Activated CD4-positive, alpha-beta memory T cell treated with anti-CD3 and anti-CD28 coated beads for 36 hours (primary cell): ENCODE measurements around the gene VPS36. TPM values are rescaled to one million over a fixed set of nuclear protein-coding genes. Genes with fewer than 3 reads are reported as not detected.

Experiments used
- CTCF ChIA-PET: fragments of 350-600 bp; sonication (Branson Sonifier 250); formaldehyde crosslinking; loops from one replicate; lab custom pipeline; 2021; ENCODE audit warnings: antibody characterized with exemption, inconsistent platforms; lab: Charles Lee
- POLR2A ChIA-PET: fragments of 350-600 bp; sonication (Branson Sonifier 250); formaldehyde crosslinking; loops from one replicate; lab custom pipeline; 2021; ENCODE audit warnings: antibody characterized with exemption; lab: Charles Lee
- DNase-seq: peaks from one replicate; pipeline ENCODE4 v3.0.0-alpha.2; 2020
- H3K27ac Mint-ChIP-seq: one replicate; pipeline ENCODE4 v1.8.0; 2021; ENCODE audit warnings: mixed read lengths
- H3K27me3 Mint-ChIP-seq: one replicate; pipeline ENCODE4 v1.8.0; 2021; ENCODE audit warnings: mixed read lengths
- H3K36me3 Mint-ChIP-seq: one replicate; pipeline ENCODE4 v1.8.0; 2021; ENCODE audit warnings: mixed read lengths
- H3K4me1 Mint-ChIP-seq: one replicate; pipeline ENCODE4 v1.8.0; 2021; ENCODE audit warnings: low read depth, mixed read lengths
- H3K4me3 Mint-ChIP-seq: one replicate; pipeline ENCODE4 v1.8.0; 2021; ENCODE audit warnings: mild to moderate bottlenecking, mixed read lengths
- H3K9me3 Mint-ChIP-seq: one replicate; pipeline ENCODE4 v1.8.0; 2021; ENCODE audit warnings: mixed read lengths
- intact Hi-C: fragments of 100-400 bp; cut with micrococcal nuclease; formaldehyde crosslinking; loops from one replicate; pipeline ENCODE4 v1.15.1; 2023
- total RNA-seq, 2 experiments: library from RNA; stranded (reverse); gene quantifications; one replicate each; pipeline ENCODE4 v1.2.3, GENCODE V29; 2021

The VPS36 gene
- total RNA-seq, 2 experiments from 2014 or later: 24.7 to 26.6 TPM

DNA sequence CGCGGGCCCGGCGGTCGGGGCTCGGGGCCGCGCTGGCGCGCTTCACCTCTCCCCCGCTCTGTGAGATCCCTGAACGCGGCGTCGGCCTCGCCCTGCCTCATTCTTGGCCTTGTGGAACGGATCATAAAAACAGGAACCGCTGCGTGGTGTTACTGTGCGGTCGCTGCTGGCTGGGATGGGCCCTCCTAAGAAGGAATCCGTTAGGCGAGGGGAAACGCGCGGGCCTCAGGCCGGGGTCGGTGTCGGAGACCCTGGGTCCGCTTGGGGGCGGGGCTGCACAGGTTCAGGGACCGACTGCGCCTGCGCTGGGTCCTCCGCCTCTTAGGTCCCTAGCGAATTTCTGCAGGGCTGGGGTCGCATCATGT is 5.2 kb upstream of the VPS36 start:
- peaks cover 1% of the 10 kb centered on the region for H3K27me3 Mint-ChIP-seq
- H3K27ac Mint-ChIP-seq: peak overlapping the region; percentile 97
- intact Hi-C loops: loop anchor here (1.0 to 10.0 kb wide), 10 partner anchors 106 to 1003 kb away; partner anchors contain the start of genes ALG11, INTS6, NEK3 and SUGT1
- DNase-seq: peak; percentile 84
- peaks cover 34% of the 10 kb centered on the region for H3K36me3 Mint-ChIP-seq
- CTCF ChIA-PET: interaction anchor here (1.0 kb wide), 1 partner anchor 8 kb away, joined by 4 read pairs; no protein-coding TSS in a partner anchor
- H3K4me1 Mint-ChIP-seq: peaks cover 36% of the 10 kb centered on the region
- no peaks in the 10 kb centered on the region for H3K9me3 Mint-ChIP-seq
- POLR2A ChIA-PET: no interaction called here
- H3K4me3 Mint-ChIP-seq: peak overlapping the region; percentile 95

DNA sequence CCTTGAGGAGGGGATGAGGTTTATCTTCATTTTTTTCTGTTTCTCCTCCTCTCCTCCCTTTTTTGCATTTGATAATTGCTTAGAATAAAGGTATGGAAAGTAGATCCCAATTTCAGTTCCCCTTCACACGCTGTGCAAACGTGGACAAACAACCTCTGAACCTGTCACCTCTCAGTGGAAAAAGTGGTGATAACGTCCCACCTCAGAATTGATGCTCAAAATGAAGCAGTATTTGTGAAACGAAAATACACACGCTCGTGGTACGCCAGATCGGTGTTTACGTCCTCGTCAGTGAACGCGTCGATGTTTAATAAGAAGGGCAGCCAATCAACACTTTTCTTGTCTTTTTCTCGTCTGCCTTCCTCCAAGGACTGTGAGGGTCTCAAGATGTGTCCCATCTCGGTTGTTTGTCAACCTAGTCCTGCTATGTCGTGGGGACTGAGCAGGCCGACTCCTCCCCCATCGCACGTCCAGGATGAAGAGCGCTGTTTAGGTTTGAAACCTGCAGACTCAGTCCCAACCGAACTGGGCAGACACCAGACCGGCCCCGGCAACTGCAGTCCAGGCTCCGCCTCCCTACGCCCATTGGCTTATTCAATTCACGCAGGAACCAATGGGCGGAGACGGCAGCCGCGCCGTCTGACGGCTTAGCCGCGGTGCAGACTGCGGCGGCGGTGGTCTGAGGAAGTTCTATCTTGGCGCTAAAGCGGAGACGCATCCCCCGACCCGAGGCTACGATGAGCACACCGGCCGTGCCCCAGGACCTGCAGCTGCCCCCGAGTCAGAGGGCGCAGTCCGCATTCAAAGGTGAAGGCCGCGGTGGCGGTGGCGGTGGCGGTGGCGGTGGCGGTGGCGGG is 4.6 kb upstream of the VPS36 start, which contains the start of gene CKAP2:
CKAP2 (plus strand) TSS at position 659 of the 857 bp plus-strand sequence; CDS start at position 738, 79 bp downstream.
- H3K27me3 Mint-ChIP-seq: peaks cover 1% of the 10 kb centered on the region
- no peaks in the 10 kb centered on the region for H3K9me3 Mint-ChIP-seq
- DNase-seq: peak; percentile 96
- intact Hi-C loops: loop anchor here (1.0 to 10.0 kb wide), 12 partner anchors 53 to 1002 kb away; partner anchors contain the start of genes ALG11, DHRS12, INTS6 and NEK3
- peaks cover 32% of the 10 kb centered on the region for H3K36me3 Mint-ChIP-seq
- peaks cover 35% of the 10 kb centered on the region for H3K4me1 Mint-ChIP-seq
- ChIA-PET POLR2A (no interaction called here), CTCF (no interaction called here)
- peak within 1 kb of the TSS; percentile 95 for H3K4me3 Mint-ChIP-seq
- H3K27ac Mint-ChIP-seq: peak within 1 kb of the TSS; percentile 97

DNA sequence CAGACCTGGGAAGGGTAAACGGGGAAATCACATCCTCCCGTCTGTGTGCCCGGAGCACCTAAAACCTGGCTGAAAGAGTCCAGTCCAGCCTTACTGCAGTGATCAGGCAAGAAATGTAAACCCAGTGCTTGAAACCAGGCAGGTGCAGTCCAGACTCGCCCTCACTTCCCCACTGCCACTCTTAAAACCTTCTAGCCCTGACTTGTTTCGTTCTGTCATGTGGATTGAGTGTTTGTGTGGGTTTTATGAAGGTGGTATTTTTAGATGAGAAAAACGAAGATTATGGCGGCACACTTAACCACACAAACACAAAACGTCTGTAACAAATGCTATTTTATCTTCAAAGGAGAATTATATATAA is 4.0 kb upstream of the VPS36 start:
- Mint-ChIP-seq H3K4me1 (peaks cover 37% of the 10 kb centered on the region), H3K9me3 (no peaks in the 10 kb centered on the region), H3K27ac (peak overlapping the region; percentile 97), H3K36me3 (peaks cover 28% of the 10 kb centered on the region), H3K4me3 (peak overlapping the region; percentile 95), H3K27me3 (peaks cover 1% of the 10 kb centered on the region)
- POLR2A ChIA-PET: no interaction called here
- peak; percentile 32 for DNase-seq
- intact Hi-C loops: loop anchor here (2.0 to 10.0 kb wide), 6 partner anchors 52 to 1002 kb away; partner anchors contain the start of genes DHRS12, INTS6, NEK3 and WDFY2
- CTCF ChIA-PET: no interaction called here

DNA sequence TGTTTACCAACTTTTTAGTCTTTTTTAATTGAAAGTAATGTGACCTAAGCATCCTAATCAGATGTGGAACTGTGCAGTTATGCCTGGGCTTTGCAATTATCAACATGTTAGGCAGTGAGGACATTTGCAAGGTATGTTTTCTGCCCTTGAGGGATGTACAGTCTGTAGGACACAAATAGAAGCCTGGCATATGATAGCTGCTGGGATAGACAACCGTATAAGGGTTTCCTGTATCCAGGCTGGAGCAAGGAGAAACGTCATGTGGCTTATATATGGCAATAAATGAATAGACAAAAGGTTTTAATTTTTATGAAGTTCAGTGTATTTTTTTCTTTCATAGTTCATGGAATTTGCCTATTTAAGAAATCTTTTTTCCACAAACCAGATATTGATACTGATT is 2.0 kb upstream of the VPS36 start:
- intact Hi-C loops: loop anchor here (5.0 to 10.0 kb wide), 4 partner anchors 50 to 868 kb away; partner anchors contain the start of genes DHRS12, NEK3 and WDFY2
- ChIA-PET CTCF (no interaction called here), POLR2A (interaction anchor here (0.7 kb wide), 1 partner anchor 165 kb away, joined by 3 read pairs; no protein-coding TSS in a partner anchor)
- H3K36me3 Mint-ChIP-seq: peaks cover 18% of the 10 kb centered on the region
- peaks cover 45% of the 10 kb centered on the region for H3K4me1 Mint-ChIP-seq
- H3K27ac Mint-ChIP-seq: no peak overlapping the region
- no peaks in the 10 kb centered on the region for H3K9me3 Mint-ChIP-seq
- no peak for DNase-seq
- H3K4me3 Mint-ChIP-seq: no peak overlapping the region
- H3K27me3 Mint-ChIP-seq: peaks cover 1% of the 10 kb centered on the region

DNA sequence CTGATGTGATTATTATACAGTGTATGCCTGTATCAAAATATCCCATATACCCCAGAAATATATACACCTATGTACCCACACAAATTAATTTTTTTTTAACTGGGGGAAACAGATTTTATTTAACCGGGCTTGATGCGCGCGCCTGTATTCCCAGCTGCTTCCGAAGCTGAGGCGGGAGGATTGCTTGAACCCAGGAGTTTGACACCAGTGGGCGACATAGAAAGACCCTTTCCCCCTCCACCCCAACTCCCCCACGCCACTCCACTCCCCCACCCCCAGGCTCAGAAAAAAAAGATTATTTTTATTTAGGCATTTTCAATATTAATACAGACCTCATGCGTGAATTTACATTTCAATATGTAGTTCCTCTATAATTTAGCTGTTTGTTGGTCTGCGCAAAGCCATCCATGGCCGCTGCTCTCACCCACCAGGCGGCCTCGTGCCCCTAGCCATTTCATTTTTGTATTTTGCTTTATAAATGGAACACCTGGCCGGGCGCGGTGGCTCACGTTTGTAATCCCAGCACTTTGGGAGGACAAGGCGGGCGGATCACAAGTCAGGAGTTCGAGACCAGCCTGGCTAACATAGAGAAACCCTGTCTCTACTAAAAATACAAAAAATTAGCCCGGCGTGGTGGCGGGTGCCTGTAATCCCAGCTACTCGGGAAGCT is 836 bp upstream of the VPS36 start:
- ChIA-PET POLR2A (interaction anchor here (0.6 to 1.3 kb wide), 3 partner anchors 8 to 201 kb away, joined by 3 read pairs; partner anchors contain the start of gene SUGT1), CTCF (interaction anchor here (0.6 to 3.4 kb wide), 33 partner anchors 8 to 631 kb away, joined by 3 to 32 read pairs (median 4); partner anchors contain the start of genes NEK5 and SUGT1)
- Mint-ChIP-seq H3K27me3 (peaks cover 1% of the 10 kb centered on the region), H3K4me3 (peak overlapping the region; percentile 96), H3K9me3 (no peaks in the 10 kb centered on the region), H3K36me3 (peaks cover 6% of the 10 kb centered on the region), H3K4me1 (peaks cover 43% of the 10 kb centered on the region), H3K27ac (peak overlapping the region; percentile 70)
- intact Hi-C loops: loop anchor here (2.0 to 10.0 kb wide), 5 partner anchors 49 to 866 kb away; partner anchors contain the start of genes DHRS12, NEK3, NEK5 and WDFY2
- no peak for DNase-seq

DNA sequence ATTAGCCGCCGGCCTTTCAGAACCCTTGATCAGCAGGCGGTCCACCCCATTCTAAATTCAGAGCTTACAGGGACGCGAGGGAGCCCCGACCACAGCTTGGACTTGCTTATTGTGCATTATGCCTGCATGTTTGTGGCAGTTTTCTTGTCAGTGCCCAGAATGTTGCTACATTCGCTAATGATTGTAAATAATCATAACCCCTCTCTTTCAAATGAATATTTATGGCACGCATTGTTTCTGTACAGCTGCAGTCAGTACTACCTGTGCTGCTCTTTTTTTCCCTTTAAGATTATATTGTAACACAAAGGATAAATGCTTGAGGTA is 321 bp upstream of the VPS36 start:
- intact Hi-C loops: loop anchor here (1.0 to 10.0 kb wide), 9 partner anchors 48 to 866 kb away; partner anchors contain the start of genes ALG11, DHRS12, NEK3 and NEK5
- Mint-ChIP-seq H3K4me3 (peak overlapping the region; percentile 96), H3K4me1 (peaks cover 39% of the 10 kb centered on the region), H3K27ac (peak overlapping the region; percentile 70), H3K36me3 (peaks cover 4% of the 10 kb centered on the region), H3K27me3 (peaks cover 1% of the 10 kb centered on the region), H3K9me3 (no peaks in the 10 kb centered on the region)
- no peak for DNase-seq
- CTCF ChIA-PET: interaction anchor here (0.6 to 3.4 kb wide), 33 partner anchors 9 to 631 kb away, joined by 3 to 32 read pairs (median 4); partner anchors contain the start of genes NEK5 and SUGT1
- POLR2A ChIA-PET: interaction anchor here (0.6 to 1.3 kb wide), 3 partner anchors 8 to 202 kb away, joined by 3 read pairs; partner anchors contain the start of gene SUGT1

DNA sequence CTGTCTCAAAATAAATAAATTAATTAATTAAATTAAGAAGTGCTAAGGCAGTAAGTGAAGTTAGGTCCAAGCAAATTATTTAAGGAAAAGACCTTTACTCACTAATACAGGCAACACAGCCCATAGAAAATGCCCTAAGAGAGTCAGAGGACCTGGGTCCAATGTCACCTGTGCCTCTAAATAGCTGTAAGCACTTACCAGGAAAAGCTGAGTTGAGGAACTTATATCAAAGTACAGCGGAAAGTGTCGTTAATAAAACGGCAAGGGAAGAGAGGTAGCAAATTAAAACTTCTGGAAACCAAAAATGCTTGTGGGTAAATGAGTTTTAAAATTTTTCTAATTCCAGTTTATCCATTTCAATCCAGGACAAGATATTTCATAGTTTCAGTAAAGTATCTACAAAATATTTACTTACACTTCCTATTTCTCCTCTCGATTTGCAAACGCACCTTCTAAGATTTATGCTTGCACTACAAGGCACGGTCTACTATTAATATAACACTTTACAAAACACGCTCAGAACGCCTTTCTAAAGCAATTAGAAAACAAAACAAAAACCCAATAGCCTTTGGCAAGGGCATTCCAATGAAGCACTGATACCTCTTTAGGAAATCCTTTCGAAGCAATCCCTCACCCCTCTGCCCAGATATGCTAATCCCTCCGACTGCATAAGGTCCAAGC is 963 bp downstream of the VPS36 start:
- peaks cover 36% of the 10 kb centered on the region for H3K4me1 Mint-ChIP-seq
- no peaks in the 10 kb centered on the region for H3K27me3 Mint-ChIP-seq
- intact Hi-C loops: loop anchor here (1.0 to 10.0 kb wide), 9 partner anchors 47 to 865 kb away; partner anchors contain the start of genes ALG11, DHRS12, NEK3 and NEK5
- ChIA-PET POLR2A (interaction anchor here (0.9 kb wide), 1 partner anchor 44 kb away, joined by 3 read pairs; no protein-coding TSS in a partner anchor), CTCF (interaction anchor here (0.7 to 3.4 kb wide), 14 partner anchors 10 to 587 kb away, joined by 3 to 32 read pairs (median 8); partner anchors contain the start of genes CCDC70, SUGT1 and THSD1)
- peaks cover 3% of the 10 kb centered on the region for H3K36me3 Mint-ChIP-seq
- no peak for DNase-seq
- H3K9me3 Mint-ChIP-seq: no peaks in the 10 kb centered on the region
- peak overlapping the region; percentile 88 for H3K27ac Mint-ChIP-seq
- H3K4me3 Mint-ChIP-seq: peak overlapping the region; percentile 96

DNA sequence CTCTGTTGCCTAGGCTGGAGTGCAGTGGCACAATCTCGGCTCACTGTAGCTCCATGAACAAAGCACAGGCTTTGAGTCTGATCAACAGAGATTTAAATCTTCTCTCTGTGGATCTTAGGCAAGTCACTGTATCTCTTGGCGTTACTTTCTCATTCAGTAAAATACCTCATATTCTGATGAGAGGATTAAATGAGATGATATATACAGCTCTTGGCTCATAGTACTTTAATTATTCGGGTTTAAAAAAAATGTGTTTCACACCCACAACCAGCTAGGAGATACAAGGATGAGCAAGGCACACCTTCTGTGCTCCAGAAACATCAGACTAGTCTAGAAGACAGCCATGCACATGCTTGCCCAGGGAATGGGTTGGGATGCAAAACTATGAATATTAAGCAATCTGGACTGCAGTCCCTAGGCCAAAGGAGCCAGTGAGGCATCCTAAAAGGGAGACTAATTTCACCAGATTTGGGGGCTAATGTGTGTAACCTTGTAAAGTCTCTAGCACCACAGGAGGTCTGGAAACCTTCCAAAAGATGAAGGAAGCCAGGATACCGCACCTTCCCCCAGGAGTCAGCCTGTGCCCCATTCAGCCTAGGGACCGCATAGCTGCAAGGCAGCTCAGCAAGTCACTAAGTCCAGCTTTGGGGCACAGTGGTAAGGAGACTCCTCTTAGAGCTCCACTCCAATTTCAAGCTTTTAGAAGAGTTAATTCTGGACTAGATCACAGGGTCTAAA is 2.5 kb downstream of the VPS36 start:
- intact Hi-C loops: loop anchor here (1.0 kb wide), 1 partner anchor 37 kb away; no protein-coding TSS in a partner anchor
- ChIA-PET CTCF (interaction anchor here (0.7 to 1.1 kb wide), 3 partner anchors 8 to 503 kb away, joined by 3 to 4 read pairs (median 3); partner anchors contain the start of gene SUGT1), POLR2A (no interaction called here)
- H3K36me3 Mint-ChIP-seq: peaks cover 2% of the 10 kb centered on the region
- no peak overlapping the region for H3K27ac Mint-ChIP-seq
- H3K9me3 Mint-ChIP-seq: no peaks in the 10 kb centered on the region
- no peaks in the 10 kb centered on the region for H3K27me3 Mint-ChIP-seq
- peaks cover 24% of the 10 kb centered on the region for H3K4me1 Mint-ChIP-seq
- no peak for DNase-seq
- H3K4me3 Mint-ChIP-seq: no peak overlapping the region

DNA sequence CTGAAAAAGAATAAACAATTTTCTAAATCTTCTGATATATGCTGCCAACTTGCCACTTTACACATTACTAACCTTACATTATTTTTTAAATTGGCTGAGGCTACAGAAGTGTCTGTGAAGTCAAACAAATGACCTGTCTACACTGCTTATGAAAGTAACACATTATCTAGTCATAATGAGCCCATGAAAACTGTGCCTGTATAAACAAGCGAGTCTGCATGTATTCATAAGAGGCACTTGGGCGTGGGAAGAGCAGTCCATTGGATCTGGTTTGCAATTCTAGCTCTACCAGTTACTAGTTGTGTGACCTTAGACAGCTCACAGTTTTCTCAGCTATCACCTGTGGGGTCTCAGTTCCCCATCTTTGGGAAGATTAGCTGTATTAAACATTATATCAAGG is 3.1 kb downstream of the VPS36 start:
- DNase-seq: peak; percentile 43
- Mint-ChIP-seq H3K9me3 (no peaks in the 10 kb centered on the region), H3K4me1 (peaks cover 24% of the 10 kb centered on the region), H3K27ac (peak overlapping the region; percentile 18), H3K4me3 (no peak overlapping the region), H3K27me3 (no peaks in the 10 kb centered on the region), H3K36me3 (peaks cover 2% of the 10 kb centered on the region)
- POLR2A ChIA-PET: no interaction called here
- CTCF ChIA-PET: interaction anchor here (0.6 to 1.1 kb wide), 2 partner anchors 9 to 17 kb away, joined by 3 to 4 read pairs; no protein-coding TSS in a partner anchor
- intact Hi-C loops: no loop called here

DNA sequence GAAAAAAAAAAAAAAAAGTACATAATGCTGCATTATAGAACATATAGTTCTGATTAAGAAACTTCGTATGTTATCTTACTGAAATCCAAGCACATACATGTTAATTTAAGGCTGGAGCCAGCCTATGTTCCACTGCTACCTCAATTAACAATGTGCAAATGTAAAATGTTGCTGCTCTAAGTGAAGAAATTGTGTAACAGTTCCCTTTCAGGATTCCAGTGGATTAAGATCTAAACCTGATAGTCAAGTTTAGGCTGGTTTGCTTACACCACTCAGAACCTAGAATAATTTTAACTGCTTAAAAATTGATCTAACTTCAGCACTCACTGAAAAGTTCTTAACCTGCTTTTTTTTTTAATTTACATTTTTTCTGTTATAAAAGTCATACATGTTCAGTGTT is 4.2 kb downstream of the VPS36 start:
- no peak overlapping the region for H3K27ac Mint-ChIP-seq
- no peak overlapping the region for H3K4me3 Mint-ChIP-seq
- H3K4me1 Mint-ChIP-seq: peaks cover 24% of the 10 kb centered on the region
- no peaks in the 10 kb centered on the region for H3K9me3 Mint-ChIP-seq
- ChIA-PET POLR2A (no interaction called here), CTCF (no interaction called here)
- intact Hi-C loops: no loop called here
- H3K27me3 Mint-ChIP-seq: no peaks in the 10 kb centered on the region
- no peak for DNase-seq
- H3K36me3 Mint-ChIP-seq: peaks cover 2% of the 10 kb centered on the region
